ENCODE measurements around the gene SEMA4G.

- TF ChIP-seq CTCF (IDR thresholded peaks at IDR 0.05) (no peak), POLR2A (IDR thresholded peaks at IDR 0.05) (peak in 1 of 2 donors; percentile 13)
Measured at GRCh38 chr10:100983868-100984671, 14.8 kb downstream of the SEMA4G start.
